Pancreas (tissue), 10 donors: Measurements from ENCODE around the gene SPO11. TPM values are rescaled to one million over a fixed set of nuclear protein-coding genes. Genes with fewer than 3 reads are reported as not detected.
A peak's percentile ranks its signal among the peaks of the same experiment; 100 is the strongest.

Experiments
- ATAC-seq, 4 donors: fragments of 200-7000 bp; cut with Tn5 transposase; one replicate each; pipeline versions ENCODE4 v1.8.0 to v1.9.1; 2020; ENCODE audit warnings: mild to moderate bottlenecking in 4 of 4, moderate library complexity in 4 of 4
- DNase-seq, 6 donors: peaks; one replicate each; pipeline ENCODE4 v3.0.0-alpha.2; 2020
- FAIRE-seq: peaks from 2 replicates; lab custom pipeline; 2012; peaks lifted over from hg19 to GRCh38; lab: Jason Lieb, UNC
- H3K27ac ChIP-seq, 4 donors: fragments of 200-600 bp; sonication (generic); 1 replicate in 3 of 4; 2 replicates in 1 of 4; pipeline versions ENCODE4 v1.5.0 to v1.8.0; 2020
- H3K27me3 ChIP-seq, 4 donors: fragments of 200-600 bp; one replicate each; pipeline ENCODE4 v1.8.0; 2021
- H3K36me3 ChIP-seq, 3 donors: fragments of 200-600 bp; sonication (generic) in 1 of 3; one replicate each; pipeline versions ENCODE4 v1.5.0 to v1.8.0; 2020 to 2021
- H3K4me1 ChIP-seq, 3 donors: fragments of 200-600 bp; one replicate each; pipeline ENCODE4 v1.8.0; 2021
- H3K4me3 ChIP-seq, 4 donors: fragments of 200-600 bp; sonication (generic) in 2 of 4; one replicate each; pipeline versions ENCODE4 v1.5.0 to v1.8.0; 2020 to 2021
- H3K9me3 ChIP-seq, 4 donors: fragments of 200-600 bp; one replicate each; pipeline ENCODE4 v1.8.0; 2021
- WGBS, 2 donors: extraction: QIAGEN DNeasy Blood & Tissue Kit; methylation state at CpG; one replicate each; pipeline ENCODE4 v1.1.7; 2013; 5-methylcytosine and 5-hydroxymethylcytosine counted together
- intact Hi-C, 3 donors: fragments of 100-400 bp; cut with DNase I; formaldehyde crosslinking; loops; one replicate each; pipeline versions ENCODE4 v1.11.1 to v1.14.2; 2022
- polyA plus RNA-seq, 2 donors: library from polyadenylated mRNA; stranded (reverse); fragments of 200-250 nt; gene quantifications; one replicate each; pipeline ENCODE4 v1.2.3, GENCODE V29; 2013
- total RNA-seq, 6 donors: library from RNA; stranded (reverse); fragmentation: NEBNext Ultra II Directional in 4 of 6; extraction: Animal tissue kit (Norgen Biotek cat#: 25700) in 4 of 6; gene quantifications; one replicate each; pipeline versions ENCODE4 v1.2.1 to v1.2.4, GENCODE V29; 2021 to 2023
- TF ChIP-seq, protein P1 (sequence below), 4 donors: fragments of 200-600 bp; sonication (generic) in 3 of 4; IDR thresholded peaks; one replicate each; pipeline versions ENCODE4 v1.5.0 to v1.8.0; 2021; ENCODE audit warnings: antibody characterized with exemption in 4 of 4
- donor health status: healthy with polysubstance abuse.
- donor health status: DM: no; HTN: no; CAD: no; lungs with moderate emphysema.
- donor health status: DM: no; HTN: no; CAD: no.
- donor health status: control.
- donor health status: control.
- donor health status: Bipolar disorder and iron deficiency.
- donor health status: DM: yes; HTN: yes; CAD: no.
- donor health status: DM: no; HTN: no; CAD: no.
- donor health status: DM: no; HTN: no; CAD: no.
- donor health status: DM: yes; HTN: yes; CAD: no.

SPO11 gene
- total and polyA plus RNA-seq, 8 donors: not detected

DNA sequence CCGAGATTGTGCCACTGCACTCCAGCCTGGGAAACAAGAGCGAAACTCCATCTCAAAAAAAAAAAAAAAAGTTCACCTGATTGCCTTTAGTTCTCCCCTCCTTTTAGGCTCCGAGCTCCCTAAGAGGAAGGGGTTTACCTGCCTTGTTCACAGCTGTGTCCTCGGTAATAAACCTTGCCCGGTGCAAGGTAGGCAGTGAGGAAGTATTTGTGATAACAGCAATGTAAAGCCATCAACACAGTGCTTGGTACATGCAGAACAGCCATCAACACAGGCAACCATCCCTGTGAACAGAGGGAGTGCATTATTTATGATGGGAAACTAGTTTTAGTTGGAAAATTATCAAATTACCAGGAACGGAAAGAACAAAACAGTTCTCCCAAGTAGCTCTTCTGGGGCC lies 1.8 kb upstream of the SPO11 start:
- intact Hi-C loops: no loop called here
- Histone ChIP-seq H3K27ac (no peak overlapping the region), H3K4me3 (no peak overlapping the region), H3K9me3 (no peaks in the 10 kb centered on the region), H3K27me3 (peaks cover 0 to 22% (median 7%) of the 10 kb centered on the region in 4 donors), H3K4me1 (no peaks in the 10 kb centered on the region), H3K36me3 (no peaks in the 10 kb centered on the region)
- 60 to 67% methylated on average over 6 of the region's 6 CpGs for WGBS, 2 donors
- DNase-seq (no peak), ATAC-seq (no peak), FAIRE-seq (no peak)
- TF ChIP-seq, protein P1, sequence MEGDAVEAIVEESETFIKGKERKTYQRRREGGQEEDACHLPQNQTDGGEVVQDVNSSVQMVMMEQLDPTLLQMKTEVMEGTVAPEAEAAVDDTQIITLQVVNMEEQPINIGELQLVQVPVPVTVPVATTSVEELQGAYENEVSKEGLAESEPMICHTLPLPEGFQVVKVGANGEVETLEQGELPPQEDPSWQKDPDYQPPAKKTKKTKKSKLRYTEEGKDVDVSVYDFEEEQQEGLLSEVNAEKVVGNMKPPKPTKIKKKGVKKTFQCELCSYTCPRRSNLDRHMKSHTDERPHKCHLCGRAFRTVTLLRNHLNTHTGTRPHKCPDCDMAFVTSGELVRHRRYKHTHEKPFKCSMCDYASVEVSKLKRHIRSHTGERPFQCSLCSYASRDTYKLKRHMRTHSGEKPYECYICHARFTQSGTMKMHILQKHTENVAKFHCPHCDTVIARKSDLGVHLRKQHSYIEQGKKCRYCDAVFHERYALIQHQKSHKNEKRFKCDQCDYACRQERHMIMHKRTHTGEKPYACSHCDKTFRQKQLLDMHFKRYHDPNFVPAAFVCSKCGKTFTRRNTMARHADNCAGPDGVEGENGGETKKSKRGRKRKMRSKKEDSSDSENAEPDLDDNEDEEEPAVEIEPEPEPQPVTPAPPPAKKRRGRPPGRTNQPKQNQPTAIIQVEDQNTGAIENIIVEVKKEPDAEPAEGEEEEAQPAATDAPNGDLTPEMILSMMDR (IDR thresholded peaks at IDR 0.05): no peak

DNA sequence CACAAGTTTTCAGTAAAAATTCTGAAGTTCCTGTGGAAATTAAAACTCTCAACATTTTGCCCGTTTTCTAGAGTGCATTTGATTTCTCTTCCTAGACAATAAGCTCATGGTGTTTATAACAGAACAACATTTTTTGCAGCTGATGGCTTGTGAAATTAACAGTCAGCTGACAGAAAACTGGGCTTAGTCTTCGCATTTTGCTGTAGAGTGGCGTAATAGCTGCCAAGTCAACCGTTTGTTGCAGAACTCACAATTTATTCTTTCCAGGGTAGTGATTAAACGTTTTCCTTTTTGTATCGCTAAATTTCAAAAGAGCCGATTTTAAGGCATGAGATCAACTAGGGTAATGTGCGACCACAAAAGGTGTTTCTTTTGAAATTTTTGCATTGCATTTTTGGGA lies 1.4 kb downstream of the SPO11 start:
- TF ChIP-seq, protein P1 (IDR thresholded peaks at IDR 0.05): no peak
- WGBS, 2 donors: 47 to 56% methylated on average over 8 of the region's 8 CpGs
- Histone ChIP-seq H3K27ac (no peak overlapping the region), H3K9me3 (no peaks in the 10 kb centered on the region), H3K4me1 (no peaks in the 10 kb centered on the region), H3K4me3 (no peak overlapping the region), H3K36me3 (no peaks in the 10 kb centered on the region), H3K27me3 (peaks cover 0 to 39% (median 9%) of the 10 kb centered on the region in 4 donors)
- intact Hi-C loops: no loop called here
- no peak for DNase-seq
- no peak for FAIRE-seq
- no peak for ATAC-seq

DNA sequence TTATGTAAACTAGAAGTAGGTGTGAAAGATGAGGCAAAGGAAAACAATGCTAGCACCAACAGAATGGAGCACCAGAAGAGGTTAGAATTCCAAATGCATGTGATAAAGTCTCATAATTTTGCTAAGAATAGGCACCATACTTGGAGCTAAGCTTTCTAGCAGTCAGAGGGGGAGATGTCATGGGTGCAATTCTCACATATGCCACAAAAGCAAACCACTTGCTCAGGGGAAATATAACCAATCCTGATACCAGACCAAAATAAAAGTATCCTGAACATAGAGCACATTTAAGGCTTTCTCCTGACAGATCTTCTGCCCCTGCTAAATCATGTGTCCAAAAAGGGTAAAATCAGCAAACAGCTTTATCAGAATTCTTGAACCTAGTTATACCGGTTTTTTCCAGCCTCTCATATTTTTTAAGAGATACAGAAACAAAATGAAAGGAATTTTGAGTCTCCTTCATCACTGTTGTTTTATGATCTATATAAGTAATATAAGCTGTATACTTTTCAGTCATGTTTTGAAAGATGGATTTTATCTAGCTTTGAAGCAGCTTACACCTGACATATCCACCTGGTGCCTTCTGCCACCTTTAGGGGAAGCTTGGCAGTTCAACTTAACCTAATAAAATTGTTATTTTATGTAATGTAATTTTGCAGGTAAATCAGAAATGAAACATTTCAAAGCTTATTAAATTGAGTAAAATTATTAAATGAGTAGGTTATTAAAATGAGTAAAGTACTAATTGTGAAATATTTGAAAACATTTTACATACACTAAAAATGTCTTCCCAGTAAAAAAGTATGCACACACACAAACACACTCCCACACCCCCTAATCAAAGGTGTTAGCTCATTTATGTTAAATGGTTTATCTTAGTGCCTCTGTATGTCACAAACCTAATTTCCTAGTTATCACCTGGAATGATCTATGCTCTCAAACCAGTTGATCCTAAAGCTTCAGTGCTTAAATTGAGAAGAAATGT lies 2.8 kb downstream of the SPO11 start:
- DNase-seq (no peak), FAIRE-seq (no peak), ATAC-seq (peak in 1 of 4 donors; percentile 37)
- H3K4me1 ChIP-seq: no peaks in the 10 kb centered on the region
- no peaks in the 10 kb centered on the region for H3K9me3 ChIP-seq
- TF ChIP-seq, protein P1 (IDR thresholded peaks at IDR 0.05): no peak
- intact Hi-C loops: no loop called here
- no peak overlapping the region for H3K4me3 ChIP-seq
- no peak overlapping the region for H3K27ac ChIP-seq
- WGBS, 2 donors: 11 to 14% methylated on average over 1 of the region's 1 CpG
- H3K27me3 ChIP-seq: peaks cover 0 to 39% (median 9%) of the 10 kb centered on the region in 4 donors
- no peaks in the 10 kb centered on the region for H3K36me3 ChIP-seq

DNA sequence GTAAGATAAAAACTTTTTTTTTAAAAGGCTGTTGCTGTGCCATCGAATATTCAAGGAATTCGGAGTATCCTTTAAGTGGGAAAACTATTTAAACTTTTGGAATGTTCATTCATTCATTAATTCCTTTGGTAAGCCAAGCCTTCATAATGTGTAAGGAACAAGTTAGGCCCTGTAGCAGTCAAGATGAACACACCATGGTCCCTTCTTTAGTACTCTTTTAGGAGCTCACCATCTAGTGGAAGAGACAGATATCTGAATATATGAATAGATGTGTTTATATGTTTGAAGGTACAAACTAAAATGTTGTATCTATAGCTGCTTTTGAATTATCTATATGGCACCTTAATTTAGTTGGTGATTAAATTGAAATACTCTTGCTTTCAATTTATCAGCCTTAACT lies 5.8 kb downstream of the SPO11 start:
- H3K36me3 ChIP-seq: no peaks in the 10 kb centered on the region
- no peak overlapping the region for H3K27ac ChIP-seq
- H3K4me3 ChIP-seq: no peak overlapping the region
- FAIRE-seq: no peak
- intact Hi-C loops: no loop called here
- H3K27me3 ChIP-seq: peaks cover 0 to 26% (median 8%) of the 10 kb centered on the region in 4 donors
- H3K9me3 ChIP-seq: no peaks in the 10 kb centered on the region
- no peak for ATAC-seq
- 63 to 64% methylated on average over 2 of the region's 2 CpGs for WGBS, 2 donors
- H3K4me1 ChIP-seq: no peaks in the 10 kb centered on the region
- TF ChIP-seq, protein P1 (IDR thresholded peaks at IDR 0.05): no peak
- no peak for DNase-seq

DNA sequence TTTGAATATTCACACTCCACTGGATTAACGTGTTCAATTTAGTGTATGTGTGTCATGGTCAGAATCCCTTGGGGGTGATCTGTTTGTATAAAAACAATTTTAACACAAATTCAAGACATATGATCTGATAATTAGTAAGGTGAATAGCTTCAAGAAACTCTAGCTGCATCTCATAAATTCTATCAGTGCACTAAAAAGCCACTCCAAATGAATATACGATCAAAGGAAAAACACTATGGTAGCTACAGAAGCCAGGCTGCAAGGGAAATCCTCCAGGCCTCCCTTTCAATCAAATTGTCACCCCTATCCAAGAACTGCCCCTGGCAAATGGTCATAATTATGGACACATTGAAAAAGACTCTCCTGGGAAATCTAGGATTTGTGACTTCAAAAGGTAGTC lies 12.1 kb downstream of the SPO11 start:
- no peak for FAIRE-seq
- intact Hi-C loops: no loop called here

More for the DNA sequence above, 12.1 kb downstream of the SPO11 start:
- ATAC-seq (no peak), DNase-seq (no peak)
- WGBS, 2 donors: 51 to 69% methylated on average over 2 of the region's 2 CpGs
- Histone ChIP-seq H3K27me3 (peaks cover 0 to 6% (median 2%) of the 10 kb centered on the region in 4 donors), H3K4me1 (no peaks in the 10 kb centered on the region), H3K36me3 (no peaks in the 10 kb centered on the region), H3K4me3 (no peak overlapping the region), H3K27ac (no peak overlapping the region), H3K9me3 (no peaks in the 10 kb centered on the region)
- TF ChIP-seq, protein P1 (IDR thresholded peaks at IDR 0.05): no peak
